SW 1271 (cell line): ENCODE results near the gene BCAS3.
"Not testable (repeated sequence)": the region's sequence is repeated elsewhere in the genome, so short reads cannot be mapped to it uniquely, and the experiment has no call there.

Experiments used
- DNase-seq, 2 experiments: peaks; one replicate each; lab custom pipeline; 2025; lab: John Stamatoyannopoulos, UW

The BCAS3 gene

DNA sequence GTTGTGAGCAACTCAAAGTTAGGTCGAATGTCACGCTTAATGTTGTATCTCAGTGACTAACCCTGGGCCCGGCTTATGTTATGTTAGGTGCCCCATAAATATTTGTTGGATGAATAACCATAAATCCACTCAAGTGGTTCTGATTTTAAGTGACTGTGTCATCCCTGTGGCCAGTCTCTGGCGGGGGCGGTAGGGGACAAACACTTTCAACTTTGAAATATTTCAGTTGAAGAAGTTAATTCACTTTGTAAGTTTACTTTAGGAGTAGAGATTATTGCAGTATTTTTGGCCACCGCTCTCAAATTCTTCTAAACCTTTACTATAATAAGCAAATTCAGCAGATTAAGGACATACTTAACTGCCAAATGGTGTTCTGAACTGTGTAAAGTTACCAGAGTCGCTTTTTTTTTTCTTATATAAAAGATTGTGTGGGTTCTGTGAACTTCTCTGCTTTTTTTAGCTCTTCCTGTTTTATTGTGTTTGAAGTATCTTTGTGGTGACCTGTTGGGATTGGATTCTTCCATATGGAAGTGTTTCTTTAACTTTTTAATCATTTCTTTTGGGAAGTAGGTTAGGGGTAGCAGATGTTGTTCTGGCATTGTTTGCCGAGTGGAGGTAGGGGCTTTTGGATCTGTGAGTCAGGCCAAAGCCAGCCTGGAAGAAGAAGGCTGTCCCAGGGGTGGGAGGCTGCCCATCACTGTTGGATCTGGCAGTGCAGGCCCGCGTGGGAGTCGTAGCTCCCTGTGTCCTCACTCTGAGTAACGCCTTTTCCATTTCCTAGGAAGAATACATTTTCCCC lies 660.5 kb downstream of the BCAS3 start:
- no peak for DNase-seq

- no peak for DNase-seq
These were observed 661.3 kb downstream of the BCAS3 start for GRCh38 chr17:61338874-61339478.

DNA sequence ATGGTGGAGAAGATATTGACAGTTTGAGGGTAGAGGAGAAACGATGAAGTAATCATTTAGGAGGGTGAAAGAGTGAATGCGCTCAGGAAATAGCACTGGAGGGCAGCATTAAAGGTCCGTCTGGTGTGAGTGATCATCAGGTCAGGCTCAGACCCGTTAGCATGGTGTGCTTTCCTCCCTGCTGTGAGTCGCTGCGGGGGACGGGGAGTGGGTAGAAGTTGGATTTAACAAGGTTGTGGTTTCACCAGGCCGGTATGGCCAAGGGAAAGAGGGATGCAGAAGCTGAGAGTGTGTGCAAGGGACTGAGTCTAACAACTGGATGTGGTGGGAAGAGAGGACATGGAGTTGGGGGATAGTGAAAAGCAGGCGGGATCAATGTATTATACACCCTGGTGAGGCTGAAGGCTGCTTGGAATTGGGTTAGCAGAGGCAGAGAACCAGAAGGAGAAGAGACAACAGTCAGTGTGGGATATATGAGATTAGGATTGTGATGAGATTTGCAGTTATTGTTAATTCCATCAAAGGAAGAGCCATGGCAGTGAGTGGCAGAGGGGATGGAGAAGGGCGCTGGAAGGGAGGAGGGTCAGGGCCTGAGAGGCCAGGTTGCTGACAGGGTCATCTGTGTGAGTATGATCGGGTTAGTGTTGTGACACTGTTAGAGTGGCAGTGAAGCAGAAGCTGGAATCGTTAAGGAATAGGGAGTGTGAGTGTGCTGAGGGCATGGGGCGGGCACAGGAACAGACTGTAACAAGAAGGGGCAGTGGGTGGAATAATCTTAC lies 663.0 kb downstream of the BCAS3 start:
- no peak for DNase-seq

DNA sequence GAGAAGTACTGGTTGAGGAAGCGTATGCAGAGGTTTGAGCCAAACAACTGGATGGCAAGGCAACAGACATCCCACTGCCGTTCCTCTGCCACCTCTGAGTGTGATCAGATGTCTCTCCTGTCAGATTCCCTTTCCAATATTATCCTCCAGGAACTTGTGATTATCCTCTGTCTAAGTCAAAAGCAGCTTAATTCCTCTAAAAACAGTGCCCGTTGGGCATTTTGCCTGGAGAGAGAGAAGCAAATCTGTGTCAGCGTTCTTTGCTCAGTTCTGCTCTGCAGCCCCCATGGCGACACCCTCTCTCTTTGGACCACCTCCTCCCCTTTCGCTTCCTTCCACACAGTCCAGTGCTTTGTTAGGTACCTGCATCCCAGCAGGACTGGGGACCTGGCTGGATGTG lies 665.9 kb downstream of the BCAS3 start:
- DNase-seq = no peak

DNA sequence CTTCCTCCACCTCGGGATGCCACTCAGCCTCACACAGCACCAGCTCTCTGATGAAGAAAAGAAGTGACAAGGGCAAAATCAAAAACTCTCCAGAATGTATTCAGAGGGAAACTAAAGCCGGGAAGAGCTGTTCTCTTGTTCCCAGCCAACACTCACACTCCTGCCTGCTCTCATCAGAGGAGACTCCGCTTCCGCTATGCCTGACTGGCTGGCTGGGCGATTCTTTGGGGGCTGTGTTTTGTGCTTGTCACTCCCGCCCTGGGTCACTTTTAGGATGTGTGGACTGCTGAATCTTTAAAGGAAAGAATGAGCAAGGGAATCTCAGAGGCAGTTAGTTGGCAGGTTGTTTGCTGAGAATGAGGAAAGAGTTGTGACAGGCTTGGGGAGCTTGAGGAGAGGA lies 667.4 kb downstream of the BCAS3 start:
- no peak for DNase-seq

DNA sequence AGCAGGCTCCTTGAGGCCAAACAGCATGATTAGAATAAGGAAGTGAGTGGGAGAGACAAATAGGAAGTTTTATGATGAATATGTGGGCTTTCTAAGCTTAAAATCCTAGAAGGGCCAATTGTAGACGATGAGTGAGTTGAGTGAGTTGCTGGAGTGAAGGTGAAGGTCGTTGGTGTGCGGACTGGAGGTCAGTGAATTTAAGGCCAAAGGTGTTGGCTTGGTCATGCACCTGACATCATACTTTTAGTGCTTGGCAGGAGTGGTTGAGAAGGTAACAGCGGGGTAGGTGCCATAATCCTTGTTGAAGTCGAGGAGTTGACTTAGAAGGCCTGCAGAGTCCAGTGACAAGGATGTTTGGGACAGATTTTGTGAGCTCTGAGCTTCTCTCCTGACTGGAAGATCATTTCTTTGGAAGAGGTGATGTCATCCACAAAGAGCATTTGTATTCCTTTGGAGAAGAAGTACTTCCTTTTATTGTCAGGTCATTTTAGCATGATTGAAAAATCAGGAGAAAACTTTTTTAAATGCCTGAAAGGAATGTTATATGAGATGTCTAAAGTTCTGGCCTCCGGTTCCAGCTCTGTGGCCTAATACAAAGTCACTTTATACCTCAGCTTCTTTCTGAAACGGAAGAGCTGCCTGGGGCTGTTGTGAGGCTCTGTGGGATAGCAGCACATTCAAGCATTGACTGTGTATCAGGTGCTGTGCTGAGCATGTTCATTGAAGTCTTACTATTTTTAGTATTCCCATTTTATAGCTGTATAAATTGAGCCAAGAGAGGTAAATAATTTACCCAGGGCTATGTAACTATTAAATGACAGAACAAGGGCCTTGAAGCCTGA lies 668.4 kb downstream of the BCAS3 start:
- DNase-seq = no peak

GRCh38 chr17:61349350-61349749 lies 671.7 kb downstream of the BCAS3 start:
- DNase-seq = no peak

DNA sequence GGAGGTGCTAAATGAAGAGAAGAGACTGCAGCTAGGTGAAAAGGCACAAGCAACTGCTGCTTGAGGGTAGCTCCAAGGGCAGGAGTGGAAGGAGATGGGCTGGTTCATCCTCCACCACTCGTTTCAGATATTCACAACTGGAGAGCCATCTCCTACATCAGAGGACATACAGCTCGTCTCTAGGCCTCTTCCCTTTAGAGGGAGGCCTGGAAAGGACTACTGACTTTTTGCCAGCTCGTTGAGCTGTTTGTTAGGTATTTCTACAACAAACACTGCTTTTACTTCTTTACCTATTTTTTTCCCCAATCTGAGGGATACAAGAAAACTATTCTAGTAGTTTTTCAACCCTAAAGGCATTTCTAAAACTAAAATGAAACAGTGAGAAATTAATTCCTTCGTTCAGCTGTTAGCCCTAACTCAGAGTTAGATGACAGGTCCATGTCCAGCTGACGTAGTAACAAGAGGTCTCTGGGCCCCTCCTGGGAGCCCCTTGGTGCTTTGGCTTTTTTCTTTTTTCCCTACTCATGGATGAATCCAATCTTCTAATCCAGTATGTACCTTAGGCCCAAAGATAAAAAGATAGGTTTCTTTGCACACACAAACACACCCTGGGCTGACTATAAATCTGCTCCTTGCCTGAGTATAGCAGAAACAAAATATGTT lies 674.2 kb downstream of the BCAS3 start:
- no peak for DNase-seq

- DNase-seq = no peak
These were observed 674.7 kb downstream of the BCAS3 start for GRCh38 chr17:61352408-61352770.

GRCh38 chr17:61352781-61353491 lies 675.3 kb downstream of the BCAS3 start:
- DNase-seq = no peak

DNA sequence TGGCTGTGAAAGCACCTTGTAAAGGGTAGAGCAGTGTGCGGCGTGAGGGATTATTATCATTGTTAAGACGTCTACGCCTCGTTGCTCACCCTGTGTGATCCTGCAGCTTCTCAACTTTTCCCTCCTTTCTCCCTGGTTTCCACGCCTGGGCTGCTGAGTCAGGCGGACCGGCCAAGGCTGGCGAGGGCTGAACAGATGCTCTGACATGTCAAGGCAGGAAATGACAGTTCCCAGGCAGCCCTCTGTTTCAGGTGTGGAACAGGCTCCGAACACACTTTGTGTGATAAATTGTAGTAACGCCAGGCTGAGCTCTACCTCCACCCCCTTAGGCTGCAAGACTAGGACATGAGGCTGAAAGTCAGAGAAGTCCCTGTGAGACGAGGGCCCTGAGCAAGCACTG lies 676.0 kb downstream of the BCAS3 start:
- DNase-seq = no peak

DNA sequence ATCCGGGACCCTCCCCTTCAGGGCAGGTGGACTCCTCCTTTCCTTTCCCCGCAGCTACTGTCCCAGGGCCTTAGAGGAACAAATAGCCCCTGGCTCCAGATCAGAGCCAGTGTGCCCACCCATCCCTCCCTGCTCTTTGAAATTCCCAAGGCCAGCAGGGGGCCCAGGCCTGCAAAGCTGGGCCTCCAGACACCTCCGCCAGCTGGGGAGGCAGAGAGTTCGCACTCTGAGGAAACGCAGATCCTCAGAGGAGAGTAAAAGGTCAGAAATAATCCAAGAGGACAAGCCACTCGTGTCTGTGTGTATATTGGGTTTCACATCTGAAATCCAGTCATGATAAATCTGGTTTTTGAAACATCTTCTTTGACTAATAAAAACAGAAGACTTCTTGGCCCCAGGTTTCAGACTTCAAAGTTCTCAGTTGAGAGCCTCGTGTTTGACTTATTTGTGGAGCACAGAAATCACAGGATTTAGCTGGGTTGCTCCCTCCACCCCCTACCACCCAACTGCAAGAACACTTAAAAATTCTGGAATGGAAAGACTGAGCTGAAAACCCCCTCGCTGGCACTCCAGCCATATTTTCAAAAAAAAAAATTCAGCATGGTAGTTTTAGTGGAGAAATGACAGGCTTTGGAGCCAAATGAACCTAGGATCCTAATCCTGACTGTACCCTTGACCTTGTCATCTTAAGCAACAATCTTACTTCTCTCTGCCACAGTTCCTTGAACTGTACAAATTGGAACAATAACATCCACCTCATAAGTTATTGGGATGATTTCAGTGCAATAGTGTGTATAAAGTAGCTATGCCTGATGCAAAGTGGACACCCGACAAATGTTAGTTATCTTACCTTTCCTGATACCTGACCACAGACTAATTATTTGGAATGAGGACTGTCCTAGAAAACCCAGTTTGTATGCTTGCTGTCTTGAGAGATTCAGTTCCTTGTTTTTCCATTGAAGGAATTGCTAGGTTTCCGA lies 677.5 kb downstream of the BCAS3 start:
- DNase-seq = no peak

GRCh38 chr17:61357061-61357460 lies 679.4 kb downstream of the BCAS3 start:
- DNase-seq = not testable (repeated sequence)

- not testable (repeated sequence) for DNase-seq
These were observed 681.9 kb downstream of the BCAS3 start for GRCh38 chr17:61359513-61359912.

- DNase-seq = no peak
These were observed 682.8 kb downstream of the BCAS3 start for GRCh38 chr17:61360318-61360943.

GRCh38 chr17:61361084-61361483 lies 683.4 kb downstream of the BCAS3 start:
- DNase-seq = no peak

DNA sequence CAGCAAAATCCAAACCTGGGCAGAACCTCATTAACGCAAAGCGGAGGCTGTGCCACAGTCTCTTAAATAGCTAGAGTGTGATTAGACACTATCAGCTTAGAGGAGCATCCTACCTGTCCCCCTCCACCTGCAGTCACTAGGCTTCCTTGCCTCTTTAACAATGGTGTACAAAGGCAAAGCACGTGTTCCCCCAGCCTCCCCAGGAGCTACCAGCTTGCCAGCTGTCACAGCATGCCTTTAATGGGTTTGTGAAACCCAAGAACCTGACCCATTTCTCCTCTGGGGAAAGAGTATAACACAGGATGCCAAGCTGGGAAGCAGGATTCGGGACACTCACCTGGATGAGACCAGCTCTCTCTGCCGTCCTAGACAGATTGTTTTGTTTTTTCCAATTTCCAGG lies 684.7 kb downstream of the BCAS3 start:
- DNase-seq = no peak

GRCh38 chr17:61362852-61363600 lies 685.4 kb downstream of the BCAS3 start:
- DNase-seq = no peak
